ENCODE data around the gene REEP6.
"Not testable (repeated sequence)": the region's sequence is repeated elsewhere in the genome, so short reads cannot be mapped to it uniquely, and the experiment has no call there.

REEP6 gene

GRCh38 chr19:1473085-1473851 is 17.7 kb upstream of the REEP6 start:
- DNase-seq, result no peak

DNA sequence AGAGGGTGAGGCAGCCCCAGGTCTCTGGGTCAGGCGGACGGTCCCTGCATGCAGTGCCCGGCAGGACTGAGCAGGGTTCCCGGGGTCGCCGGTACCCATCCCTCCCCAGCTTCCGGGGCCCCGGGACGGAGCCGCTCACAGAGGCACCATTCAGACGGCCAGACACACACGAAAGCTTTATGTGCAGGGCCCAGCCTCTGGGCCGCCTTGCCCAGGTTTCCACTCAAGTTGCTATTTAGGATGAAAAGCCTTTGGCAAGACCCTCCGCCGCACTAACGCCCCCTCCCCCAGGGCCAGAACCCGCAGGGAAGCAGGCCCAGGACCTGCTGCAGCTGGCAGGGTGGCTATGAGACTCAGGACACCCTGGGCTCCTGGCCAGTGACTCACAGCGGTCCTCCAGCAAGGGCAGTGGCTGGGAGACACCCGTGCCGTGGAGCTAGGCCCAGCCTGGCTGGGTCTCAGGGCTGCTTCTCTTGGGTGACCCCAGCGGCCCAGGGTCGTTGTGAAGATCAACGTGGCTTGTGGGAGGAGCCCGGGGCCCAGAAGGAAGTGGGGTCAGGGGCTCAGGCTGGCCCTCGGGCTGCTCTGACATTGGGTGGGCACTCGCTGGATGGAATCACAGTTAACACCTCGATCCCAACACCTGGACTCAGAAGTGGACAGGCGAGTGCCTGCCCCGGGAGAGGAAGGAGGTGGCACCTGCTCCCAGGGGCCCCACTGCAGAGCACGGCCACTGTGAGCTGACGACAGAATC is 16.8 kb upstream of the REEP6 start:
- DNase-seq, result no peak

DNA sequence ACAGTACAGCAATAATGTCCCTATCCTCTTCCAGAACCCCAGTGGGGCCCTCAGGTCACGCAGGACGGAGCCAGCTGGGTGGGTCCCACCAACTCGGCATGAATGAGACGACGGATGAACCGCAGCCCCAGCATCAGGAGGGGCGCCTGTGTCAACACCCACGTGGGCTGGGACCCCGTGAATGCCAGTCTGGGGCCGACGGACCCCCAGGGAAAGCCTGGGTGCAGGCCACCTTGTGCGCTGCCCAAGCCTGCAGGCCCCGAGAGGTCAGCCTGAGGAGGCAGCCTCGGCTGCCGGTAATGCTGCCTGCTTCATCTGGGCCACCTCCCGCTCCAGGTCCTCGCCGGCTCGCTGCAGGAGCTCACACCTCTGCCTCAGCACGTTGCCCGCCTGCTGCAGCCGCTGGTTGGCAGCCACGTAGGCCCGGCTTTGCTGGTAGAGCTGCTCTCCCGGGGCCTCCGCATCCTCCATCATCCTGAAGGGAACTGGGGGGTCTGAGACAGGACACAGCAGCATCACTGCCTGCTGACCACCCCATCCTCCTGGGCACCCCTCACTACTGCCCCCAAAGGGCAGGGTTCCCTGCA is 16.1 kb upstream of the REEP6 start:
- DNase-seq, result no peak

GRCh38 chr19:1475751-1476437 is 15.1 kb upstream of the REEP6 start:
- no peak for DNase-seq

GRCh38 chr19:1477056-1477455 is 13.9 kb upstream of the REEP6 start:
- not testable (repeated sequence) for DNase-seq

DNA sequence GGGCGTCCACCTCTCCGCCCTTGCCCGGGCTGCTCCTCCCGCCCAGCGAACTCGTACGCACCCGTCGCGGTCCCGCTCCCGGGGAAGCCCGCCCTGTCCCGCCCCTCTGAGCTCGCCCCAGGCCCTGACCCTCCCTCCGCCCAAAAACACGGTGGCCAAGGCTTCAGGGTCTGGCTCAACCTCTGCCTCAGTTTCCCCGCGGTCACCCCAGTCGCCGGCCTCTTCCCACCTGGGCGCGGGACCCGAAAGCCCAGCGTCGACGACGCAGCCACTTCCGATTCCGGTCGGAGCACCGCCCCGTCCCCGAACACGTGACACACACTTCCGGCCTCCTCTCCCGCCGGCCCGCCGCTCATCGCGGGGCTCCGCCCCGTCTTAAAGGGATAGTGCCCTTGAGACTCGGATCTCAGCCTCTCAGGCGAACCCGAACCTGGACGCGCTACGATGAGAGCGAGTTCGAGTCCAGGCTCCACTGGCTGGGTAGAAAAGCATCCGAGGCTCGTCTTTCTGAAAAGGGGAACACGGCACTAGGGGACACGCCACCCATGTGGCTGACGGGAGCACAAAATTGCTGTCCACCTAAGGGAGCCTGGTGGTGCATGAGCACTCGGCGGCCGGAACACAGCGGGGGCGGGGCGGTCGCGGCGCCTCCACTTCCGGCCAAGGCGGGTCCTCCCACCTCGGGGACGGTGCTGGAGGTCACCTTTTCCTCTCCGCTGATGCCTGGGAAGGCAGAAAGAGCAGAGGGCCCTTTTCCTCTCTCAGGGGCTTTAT is 11.9 kb upstream of the REEP6 start, which contains the start of gene C19orf25:
Gene C19orf25, minus strand, starts transcription at position 282 of the 774 bp plus-strand sequence. CDS start 312 bp downstream, outside the sequence.
- DNase-seq, result peak; percentile 78

GRCh38 chr19:1481224-1481892 is 9.6 kb upstream of the REEP6 start:
- no peak for DNase-seq

DNA sequence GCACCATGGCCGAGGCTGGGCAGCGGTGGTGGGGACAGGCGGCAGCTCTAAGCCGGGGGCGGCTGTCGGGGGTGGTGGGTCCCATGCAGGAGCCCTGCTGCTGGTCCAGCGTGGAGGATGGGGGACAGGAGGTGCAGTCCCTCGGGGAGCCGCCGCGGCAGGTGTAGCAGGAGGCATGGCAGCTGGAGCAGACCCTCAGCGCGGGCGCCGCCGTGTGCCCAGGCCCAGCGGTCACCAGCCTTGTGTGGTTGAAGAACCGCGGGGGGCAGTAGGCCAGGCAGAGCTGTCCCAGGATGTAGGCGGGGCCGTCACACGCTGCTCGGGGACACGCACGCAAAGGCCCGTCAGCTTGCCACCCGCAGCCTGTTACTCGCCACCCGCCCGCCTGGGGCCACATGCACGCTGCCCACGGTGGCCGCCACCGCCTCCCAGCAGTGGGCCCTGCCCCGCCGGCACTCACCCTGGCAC is 9.1 kb upstream of the REEP6 start:
- no peak for DNase-seq

DNA sequence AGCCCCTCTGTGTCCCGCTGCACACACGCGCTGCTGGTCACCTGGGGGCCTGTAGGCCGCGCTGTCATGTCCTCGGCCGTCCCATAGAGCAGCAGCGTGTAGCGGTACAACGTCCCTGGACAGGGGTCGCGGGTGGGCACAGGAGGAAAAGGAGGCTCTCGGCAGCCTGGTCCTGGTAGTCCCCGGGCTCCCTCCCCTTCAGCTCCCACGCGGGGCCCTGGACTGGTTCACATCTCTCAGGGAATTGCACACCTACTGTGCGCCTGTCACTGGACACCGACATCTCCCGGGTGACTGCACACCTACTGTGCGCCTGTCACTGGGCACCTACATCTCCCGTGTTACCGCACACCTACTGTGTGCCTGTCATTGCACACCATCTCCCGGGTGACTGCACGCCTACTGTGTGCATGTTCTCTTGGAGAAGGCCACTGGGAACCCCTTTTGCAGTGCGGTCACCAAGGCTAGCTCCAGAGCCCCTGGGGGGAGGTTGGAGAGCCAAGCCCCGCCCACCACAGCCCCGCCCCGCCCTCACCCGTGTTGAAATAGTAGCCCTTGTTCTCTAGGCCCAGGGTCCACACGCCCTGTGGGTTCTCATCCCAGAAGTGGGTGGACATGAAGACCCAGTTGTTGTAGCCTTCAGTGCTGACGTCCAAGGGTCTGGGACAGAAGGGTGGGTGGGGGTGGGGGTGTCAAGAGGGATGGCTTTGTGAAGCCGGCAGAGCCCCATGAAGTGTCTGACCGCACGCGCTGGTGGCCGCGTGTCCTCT is 8.4 kb upstream of the REEP6 start:
- no peak for DNase-seq

DNA sequence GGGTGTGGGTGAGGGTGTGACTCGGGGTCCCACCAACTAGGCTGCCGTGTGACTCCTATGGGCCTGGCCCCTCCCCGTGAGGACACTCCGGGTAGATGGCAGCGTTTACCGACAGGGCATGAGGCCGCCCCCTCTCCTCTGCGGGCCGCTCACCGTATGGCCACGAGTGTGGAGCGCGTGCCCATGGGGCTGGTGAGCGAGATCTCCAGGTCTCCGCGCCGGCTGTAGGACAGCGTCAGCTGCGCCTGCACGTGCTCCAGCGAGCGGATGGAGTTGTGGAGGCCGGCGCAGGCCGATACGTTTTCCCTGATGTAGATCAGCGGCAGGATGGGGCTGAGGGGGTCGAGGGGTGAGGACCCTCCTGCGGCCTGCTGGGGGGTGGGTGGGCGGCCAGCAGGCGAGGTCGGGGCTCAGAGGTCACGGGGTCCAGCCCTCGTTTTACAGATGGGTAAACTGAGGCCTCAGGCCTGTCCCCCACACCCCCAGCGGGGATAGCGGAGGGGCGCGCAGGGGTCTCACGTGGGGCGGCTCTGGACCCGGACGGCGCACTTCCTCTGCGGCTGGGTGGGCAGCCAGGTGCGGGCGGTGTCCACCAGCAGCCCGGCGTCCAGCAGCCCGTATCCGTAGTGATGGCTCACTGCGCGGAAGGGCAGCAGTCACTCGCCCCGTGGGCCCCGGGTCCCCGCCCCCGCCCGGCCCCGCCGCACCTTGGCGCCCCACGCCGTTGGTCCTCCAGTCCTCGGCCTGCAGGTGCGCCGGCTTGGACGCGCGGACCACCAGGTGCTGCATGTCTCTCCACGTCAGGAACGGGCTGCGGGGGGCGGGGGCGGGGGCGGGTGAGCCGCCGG is 7.6 kb upstream of the REEP6 start:
- no peak for DNase-seq

GRCh38 chr19:1483979-1484428 is 7.0 kb upstream of the REEP6 start:
- DNase-seq, result no peak

- no peak for DNase-seq
Measured at GRCh38 chr19:1486720-1487575, 4.0 kb upstream of the REEP6 start.

- DNase-seq, result no peak
Measured at GRCh38 chr19:1487576-1488281, 3.3 kb upstream of the REEP6 start.

DNA sequence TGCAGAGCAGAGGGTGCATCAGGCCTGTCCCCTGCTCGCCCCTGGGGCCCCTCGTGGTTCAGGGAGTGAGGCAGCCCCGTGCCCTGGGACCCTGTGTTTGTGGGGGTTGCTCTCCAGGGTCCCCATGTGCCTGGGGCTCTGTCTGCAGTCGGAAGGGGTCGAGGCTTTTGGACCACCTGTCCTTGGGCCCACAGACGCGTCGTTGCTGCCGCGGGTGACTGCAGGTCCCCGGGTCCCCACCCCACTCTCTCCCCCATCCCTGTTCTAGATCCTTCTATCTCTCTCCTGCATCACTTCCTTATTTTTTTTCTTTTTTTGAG is 2.7 kb upstream of the REEP6 start:
- DNase-seq, result no peak

GRCh38 chr19:1489463-1490310 is 1.3 kb upstream of the REEP6 start:
- DNase-seq, result no peak

DNA sequence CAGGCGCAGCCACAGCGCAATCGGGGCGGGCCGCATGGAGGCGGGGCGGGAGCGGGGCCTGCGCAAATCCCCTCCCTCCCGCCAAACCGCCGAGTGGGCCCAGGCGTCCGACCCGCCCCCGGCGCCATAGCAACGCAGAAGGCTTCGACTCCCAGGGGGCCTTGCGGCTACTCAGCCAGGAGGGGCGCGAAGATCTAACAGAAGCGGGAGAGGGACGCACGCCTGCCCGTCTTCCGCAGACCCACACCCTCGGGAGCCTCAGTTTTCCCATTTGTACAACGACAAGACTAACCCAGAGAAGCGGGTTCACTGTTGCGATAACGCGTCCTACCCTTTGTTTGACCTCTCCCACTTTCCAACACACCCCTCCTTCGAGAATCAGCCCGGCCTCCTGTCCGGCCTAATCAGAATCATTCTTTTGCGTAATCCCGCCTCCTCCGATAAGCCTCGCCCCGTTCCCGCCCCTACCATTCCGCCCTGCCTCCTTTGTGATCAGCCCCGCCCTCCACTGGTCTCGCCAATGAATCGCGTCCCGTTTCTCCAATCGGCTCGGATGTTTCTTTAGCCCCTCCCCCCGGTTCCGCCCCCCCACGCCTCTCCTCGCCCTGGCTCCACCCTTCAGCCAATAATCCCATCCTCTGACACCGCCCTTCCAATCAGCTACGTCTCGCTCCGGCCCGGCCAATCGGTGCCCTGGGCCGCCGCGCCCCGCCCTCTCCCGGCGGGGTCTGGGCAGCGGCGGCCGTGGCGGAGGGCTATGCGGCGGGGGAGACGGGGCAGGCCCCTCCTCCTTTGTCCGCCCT is 469 bp upstream of the REEP6 start, which contains the start of gene PCSK4:
Gene PCSK4, minus strand, starts transcription at position 40 of the 803 bp plus-strand sequence. Its CDS starts 4 bp downstream, at position 36.
- peak; percentile 84 for DNase-seq

Data from NCI-H510A (cell line).